ENCODE data around the gene GID4.

GID4 gene

DNA sequence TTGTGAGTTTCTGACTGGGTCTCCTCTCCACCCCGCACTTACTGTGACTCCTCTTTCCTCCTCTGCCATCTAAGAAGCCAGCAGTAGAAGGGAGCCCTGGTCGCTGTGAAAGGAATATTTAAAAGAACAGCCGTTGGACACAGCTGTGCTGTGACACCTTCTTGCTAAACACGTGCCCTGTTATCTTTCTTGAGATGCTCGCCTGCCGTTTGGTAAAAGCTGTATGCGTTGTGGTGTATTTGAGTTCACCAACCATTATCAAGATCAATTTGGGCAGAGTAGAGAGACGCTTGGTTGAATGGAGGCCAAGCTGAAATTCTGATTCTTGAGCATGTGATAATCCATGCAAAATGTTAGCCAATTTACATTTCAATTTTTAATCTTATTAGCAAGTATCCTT is 3.8 kb downstream of the GID4 start:
- no peak overlapping the region for H3K27ac ChIP-seq
- no peak overlapping the region for H3K4me3 ChIP-seq
- TF ChIP-seq, protein P1, sequence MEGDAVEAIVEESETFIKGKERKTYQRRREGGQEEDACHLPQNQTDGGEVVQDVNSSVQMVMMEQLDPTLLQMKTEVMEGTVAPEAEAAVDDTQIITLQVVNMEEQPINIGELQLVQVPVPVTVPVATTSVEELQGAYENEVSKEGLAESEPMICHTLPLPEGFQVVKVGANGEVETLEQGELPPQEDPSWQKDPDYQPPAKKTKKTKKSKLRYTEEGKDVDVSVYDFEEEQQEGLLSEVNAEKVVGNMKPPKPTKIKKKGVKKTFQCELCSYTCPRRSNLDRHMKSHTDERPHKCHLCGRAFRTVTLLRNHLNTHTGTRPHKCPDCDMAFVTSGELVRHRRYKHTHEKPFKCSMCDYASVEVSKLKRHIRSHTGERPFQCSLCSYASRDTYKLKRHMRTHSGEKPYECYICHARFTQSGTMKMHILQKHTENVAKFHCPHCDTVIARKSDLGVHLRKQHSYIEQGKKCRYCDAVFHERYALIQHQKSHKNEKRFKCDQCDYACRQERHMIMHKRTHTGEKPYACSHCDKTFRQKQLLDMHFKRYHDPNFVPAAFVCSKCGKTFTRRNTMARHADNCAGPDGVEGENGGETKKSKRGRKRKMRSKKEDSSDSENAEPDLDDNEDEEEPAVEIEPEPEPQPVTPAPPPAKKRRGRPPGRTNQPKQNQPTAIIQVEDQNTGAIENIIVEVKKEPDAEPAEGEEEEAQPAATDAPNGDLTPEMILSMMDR (IDR thresholded peaks at IDR 0.05): no peak
- no peak for DNase-seq (ENCODE audit: low spot score)

DNA sequence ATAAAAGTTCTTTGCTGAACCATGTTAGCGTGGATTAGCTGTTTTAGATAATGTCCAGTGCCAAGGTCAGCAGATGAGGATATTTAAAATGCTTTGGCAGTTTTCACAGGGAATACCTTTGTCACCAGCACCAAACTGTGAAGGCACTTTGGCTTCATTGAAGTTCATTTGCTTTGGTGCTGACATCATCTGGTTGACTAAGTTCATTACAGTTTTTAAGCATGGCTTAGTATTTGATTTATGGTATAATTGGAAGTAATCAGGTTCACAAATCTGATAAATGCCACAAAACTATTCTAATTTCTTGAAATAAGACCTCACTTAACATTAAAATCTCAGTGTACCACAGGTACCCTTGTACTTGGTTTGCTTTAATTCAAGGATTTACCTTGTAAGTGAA is 4.3 kb downstream of the GID4 start:
- no peak for DNase-seq (ENCODE audit: low spot score)
- no peak overlapping the region for H3K4me3 ChIP-seq
- TF ChIP-seq, protein P1 (IDR thresholded peaks at IDR 0.05): no peak
- H3K27ac ChIP-seq: no peak overlapping the region

DNA sequence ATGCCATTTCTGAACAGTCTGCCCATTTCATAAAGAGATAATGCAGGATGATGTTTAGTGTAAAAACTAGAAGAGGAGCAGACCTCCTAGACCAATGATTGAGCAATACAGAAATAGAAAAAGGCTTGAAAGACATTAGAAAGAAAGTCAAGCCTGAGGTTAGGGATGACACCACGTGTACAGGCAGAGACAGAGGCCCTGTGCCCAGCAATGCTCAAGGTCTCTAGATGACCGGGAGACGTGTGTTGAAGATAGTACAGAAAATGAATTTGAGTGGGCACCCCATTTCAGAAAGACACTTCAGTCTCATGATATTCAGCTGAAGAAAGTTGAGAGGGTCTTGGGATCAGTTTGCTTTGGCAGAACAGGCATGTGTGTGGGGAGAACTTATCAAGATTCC is 5.4 kb downstream of the GID4 start:
- TF ChIP-seq, protein P1 (IDR thresholded peaks at IDR 0.05): no peak
- no peak for DNase-seq (ENCODE audit: low spot score)
- no peak overlapping the region for H3K4me3 ChIP-seq
- no peak overlapping the region for H3K27ac ChIP-seq

DNA sequence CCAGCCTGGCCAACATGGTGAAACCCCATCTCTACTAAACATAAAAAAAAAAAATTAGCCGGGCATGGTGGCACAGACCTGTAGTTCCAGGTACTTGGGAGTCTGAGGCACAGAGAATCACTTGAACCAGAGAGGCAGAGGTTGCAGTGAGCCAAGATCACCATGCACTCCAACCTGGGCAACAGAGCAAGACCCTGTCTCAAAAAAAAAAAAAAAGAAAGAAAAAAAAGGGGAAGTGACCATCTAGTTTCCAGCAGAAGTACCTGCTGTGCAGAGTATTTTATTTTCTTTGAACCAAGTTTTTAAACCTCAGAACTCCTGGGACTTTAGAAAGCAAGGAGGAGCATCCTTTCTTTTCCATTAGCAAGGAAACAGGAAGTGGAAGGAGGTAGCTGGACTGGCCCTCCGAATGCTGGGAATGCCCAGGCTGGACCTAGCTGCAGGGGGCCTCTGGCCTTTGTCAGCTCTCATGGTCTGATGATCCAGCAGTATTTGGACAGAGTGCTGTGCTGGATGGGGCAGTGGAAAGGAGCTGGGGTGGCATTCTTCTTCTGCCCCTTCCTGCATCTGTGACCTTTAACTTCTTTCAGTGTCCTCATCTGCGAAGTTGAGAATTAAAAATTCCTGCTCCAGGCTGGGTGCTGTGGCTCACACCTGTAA is 6.6 kb downstream of the GID4 start:
- no peak overlapping the region for H3K4me3 ChIP-seq
- H3K27ac ChIP-seq: no peak overlapping the region
- no peak for DNase-seq (ENCODE audit: low spot score)
- TF ChIP-seq, protein P1 (IDR thresholded peaks at IDR 0.05): no peak

DNA sequence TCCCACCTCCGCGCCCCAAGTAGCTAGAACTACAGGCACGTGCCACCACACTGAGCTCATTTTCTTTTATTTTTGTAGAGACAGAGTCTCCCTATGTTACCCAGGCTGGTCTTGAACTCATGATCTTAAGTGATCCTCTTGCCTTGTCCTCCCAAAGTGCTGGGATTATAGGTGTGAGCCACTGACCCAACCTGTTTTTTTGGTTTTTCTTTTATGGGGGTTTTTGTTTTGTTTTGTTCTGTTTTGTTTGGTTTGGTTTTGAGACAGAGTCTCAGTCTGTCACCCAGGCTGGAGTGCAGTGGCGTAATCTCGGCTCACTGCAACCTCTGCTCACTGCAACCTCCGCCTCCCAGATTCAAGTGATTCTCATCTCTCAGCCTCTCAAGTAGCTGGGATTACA is 16.4 kb downstream of the GID4 start:
- Histone ChIP-seq H3K4me3 (no peak overlapping the region), H3K27ac (no peak overlapping the region)
- no peak for DNase-seq (ENCODE audit: low spot score)
- TF ChIP-seq, protein P1 (IDR thresholded peaks at IDR 0.05): no peak

DNA sequence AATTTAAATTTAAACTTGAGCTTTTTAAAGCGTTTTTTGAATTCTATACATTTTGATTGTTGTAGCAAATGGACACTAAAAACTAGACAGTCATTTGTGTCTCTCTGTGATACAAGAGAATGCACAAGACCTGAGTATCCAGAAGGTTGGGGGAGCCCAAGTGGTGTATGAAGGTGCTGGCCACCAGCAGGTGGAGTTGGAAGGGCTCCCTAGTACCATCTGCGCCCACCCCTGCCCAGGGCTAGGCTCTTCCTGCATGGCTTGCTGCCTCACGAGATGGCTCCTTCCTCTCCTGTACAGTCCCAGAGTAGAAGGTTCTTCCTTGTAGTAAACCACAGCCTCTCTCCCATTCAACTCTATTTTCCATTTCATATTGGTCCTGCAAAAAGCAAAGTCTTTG is 17.0 kb downstream of the GID4 start:
- no peak overlapping the region for H3K4me3 ChIP-seq
- TF ChIP-seq, protein P1 (IDR thresholded peaks at IDR 0.05): no peak
- no peak for DNase-seq (ENCODE audit: low spot score)
- H3K27ac ChIP-seq: no peak overlapping the region

DNA sequence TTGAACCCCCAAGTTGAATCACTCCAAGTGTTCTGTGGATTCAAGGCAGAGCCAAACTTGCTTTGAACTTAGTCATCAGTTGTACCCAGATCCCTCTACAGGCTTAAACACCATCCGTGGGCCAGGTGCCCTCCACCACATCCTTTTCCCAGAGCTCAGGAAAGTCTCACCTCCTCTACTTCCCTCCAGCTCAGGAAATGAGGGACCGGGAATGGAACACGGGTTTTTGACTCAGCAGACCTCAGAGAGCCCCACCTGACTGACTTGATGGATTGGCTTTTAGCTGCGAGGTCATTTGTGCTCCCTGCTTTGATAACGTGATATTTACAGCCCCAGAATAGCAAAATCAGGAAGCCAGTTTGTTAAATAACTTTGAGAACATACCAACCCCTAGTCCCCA is 20.1 kb downstream of the GID4 start:
- Histone ChIP-seq H3K4me3 (no peak overlapping the region), H3K27ac (no peak overlapping the region)
- TF ChIP-seq, protein P1 (IDR thresholded peaks at IDR 0.05): no peak
- DNase-seq (ENCODE audit: low spot score): no peak
